ENCODE data around the gene CROT.

The CROT gene

GRCh38 chr7:87341441-87341840 lies 4.0 kb upstream of the CROT start:
- no peak for TF ChIP-seq CTCF (IDR thresholded peaks at IDR 0.05; ENCODE audit: insufficient read depth, low read depth, low read length, missing control alignments)
- DNase-seq (ENCODE audit: low read depth), result peak; percentile 53
- no peak overlapping the region for H3K4me3 ChIP-seq (ENCODE audit: low read depth, low read length)

GRCh38 chr7:87342231-87342630 lies 3.2 kb upstream of the CROT start:
- no peak for DNase-seq (ENCODE audit: low read depth)
- no peak overlapping the region for H3K4me3 ChIP-seq (ENCODE audit: low read depth, low read length)
- TF ChIP-seq CTCF (IDR thresholded peaks at IDR 0.05; ENCODE audit: insufficient read depth, low read depth, low read length, missing control alignments), result no peak

GRCh38 chr7:87344446-87344845 lies 1.0 kb upstream of the CROT start:
- TF ChIP-seq CTCF (IDR thresholded peaks at IDR 0.05; ENCODE audit: insufficient read depth, low read depth, low read length, missing control alignments), result no peak
- DNase-seq (ENCODE audit: low read depth), result peak; percentile 16
- H3K4me3 ChIP-seq (ENCODE audit: low read depth, low read length), result peak overlapping the region; percentile 97

GRCh38 chr7:87345962-87346371 lies 503 bp downstream of the CROT start:
- H3K4me3 ChIP-seq (ENCODE audit: low read depth, low read length), result peak overlapping the region; percentile 97
- peak; percentile 19 for DNase-seq (ENCODE audit: low read depth)

GRCh38 chr7:87347207-87347606 lies 1.7 kb downstream of the CROT start:
- H3K4me3 ChIP-seq (ENCODE audit: low read depth, low read length), result no peak overlapping the region
- DNase-seq (ENCODE audit: low read depth), result no peak
- no peak for TF ChIP-seq CTCF (IDR thresholded peaks at IDR 0.05; ENCODE audit: insufficient read depth, low read depth, low read length, missing control alignments)

More at GRCh38 chr7:87345962-87346371, 503 bp downstream of the CROT start:
- no peak for TF ChIP-seq CTCF (IDR thresholded peaks at IDR 0.05; ENCODE audit: insufficient read depth, low read depth, low read length, missing control alignments)

GRCh38 chr7:87347664-87348063 lies 2.2 kb downstream of the CROT start:
- H3K4me3 ChIP-seq (ENCODE audit: low read depth, low read length), result no peak overlapping the region
- TF ChIP-seq CTCF (IDR thresholded peaks at IDR 0.05; ENCODE audit: insufficient read depth, low read depth, low read length, missing control alignments), result no peak
- no peak for DNase-seq (ENCODE audit: low read depth)

- H3K4me3 ChIP-seq (ENCODE audit: low read depth, low read length), result no peak overlapping the region
- peak; percentile 26 for DNase-seq (ENCODE audit: low read depth)
- no peak for TF ChIP-seq CTCF (IDR thresholded peaks at IDR 0.05; ENCODE audit: insufficient read depth, low read depth, low read length, missing control alignments)
Measured at GRCh38 chr7:87354749-87355148, 9.3 kb downstream of the CROT start.

All from GM12865 (cell line).